ENCODE data around the gene SDK2. TPM values are rescaled to one million over a fixed set of nuclear protein-coding genes. Genes with fewer than 3 reads are reported as not detected.

Gene SDK2
- total and polyA plus RNA-seq, 2 of the 4 experiments (the other 2 are of a cell fraction) = under 0.01 to 0.03 TPM

DNA sequence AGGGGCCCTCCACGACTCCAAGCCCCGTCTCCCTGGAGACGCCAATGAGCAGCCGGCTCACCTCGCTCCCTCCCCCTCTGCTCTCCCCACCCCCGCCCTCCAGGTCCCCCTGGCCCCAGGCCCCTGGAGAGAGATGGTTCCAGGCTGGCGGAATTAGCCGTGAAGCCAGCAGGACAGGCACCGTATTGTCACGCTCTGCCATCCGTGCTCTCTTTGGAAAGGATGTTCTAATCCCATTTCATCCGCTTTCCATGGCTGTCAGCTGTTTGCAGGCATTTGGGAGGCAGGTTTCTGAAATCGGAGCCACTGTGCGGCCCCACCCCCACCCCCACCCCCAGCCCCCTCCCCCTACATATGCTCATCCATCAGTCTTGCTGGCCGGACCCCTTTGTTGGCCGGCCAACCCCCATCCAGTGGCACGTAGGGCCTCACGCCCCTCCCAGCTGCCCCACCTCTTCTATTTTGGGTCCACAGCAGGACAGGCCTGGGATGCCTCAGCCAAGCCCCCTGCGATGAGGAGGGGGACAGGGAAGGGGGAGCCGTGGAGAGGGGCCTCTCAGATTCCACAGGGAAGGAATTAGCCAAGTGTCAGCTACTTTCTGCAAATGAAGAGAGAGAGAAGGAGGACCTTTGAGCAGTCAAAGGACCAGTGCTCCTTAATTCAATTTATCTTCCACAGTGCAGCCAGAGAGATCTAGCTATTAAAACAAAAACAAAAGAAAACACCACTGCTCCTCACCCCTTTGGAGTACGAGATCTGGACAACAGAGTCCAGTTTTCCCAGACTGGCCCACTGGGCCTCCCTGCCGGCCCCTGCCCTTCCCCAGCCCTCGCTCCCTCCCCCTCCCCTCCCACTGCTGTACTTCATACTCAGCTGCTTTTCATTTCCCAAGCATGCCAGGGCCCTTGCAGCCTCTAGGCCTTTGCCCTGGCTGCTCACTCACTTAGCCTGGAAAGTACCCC is 30.7 kb downstream of the SDK2 start (continued):
- TF ChIP-seq POLR2A (IDR thresholded peaks at IDR 0.05; ENCODE audit: low read depth, low read length) (no peak), BHLHE40 (IDR thresholded peaks at IDR 0.05; ENCODE audit: low read depth, low read length) (no peak)

DNA sequence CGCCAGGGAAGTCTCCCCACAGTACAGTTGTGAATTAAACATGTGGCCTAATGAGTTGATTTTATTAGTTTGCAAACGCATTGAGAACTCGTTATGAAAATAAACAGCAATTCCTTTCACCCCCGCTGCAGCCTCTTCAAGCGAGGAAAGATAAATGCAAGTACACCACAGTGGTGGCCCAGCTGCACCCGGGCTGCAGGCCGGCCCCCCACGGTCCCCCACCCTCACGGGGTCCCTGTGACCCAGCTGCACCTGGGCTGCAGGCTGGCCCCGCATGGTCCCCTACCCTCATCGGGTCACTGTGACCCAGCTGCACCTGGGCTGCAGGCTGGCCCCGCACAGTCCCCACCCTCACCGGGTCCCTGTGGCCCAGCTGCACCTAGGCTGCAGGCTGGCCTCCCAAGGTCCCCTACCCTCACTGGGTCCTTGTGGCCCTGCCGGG is 32.2 kb downstream of the SDK2 start:
- CTCF ChIA-PET = no interaction called here
- in situ Hi-C loops (cut with MboI; ENCODE audit: low sequenced_read_pairs) = loop anchor here (25.0 kb wide), 2 partner anchors 100 to 375 kb away; no protein-coding TSS in a partner anchor
- dilution Hi-C loops (cut with HindIII; ENCODE audit: low sequenced_read_pairs, unreplicated experiment) = no loop called here

More for the DNA sequence above, 32.2 kb downstream of the SDK2 start:
- H4K5ac ChIP-seq (ENCODE audit: low read depth, low read length) = no peak overlapping the region
- H4K91ac ChIP-seq (ENCODE audit: insufficient read depth, low read depth, low read length) = no peak overlapping the region
- no peak overlapping the region for H3K4ac ChIP-seq (ENCODE audit: low read depth, low read length)
- H3K79me1 ChIP-seq (ENCODE audit: low read depth in 1 of 2, low read length in 2 of 2) = no peaks in the 10 kb centered on the region
- no peaks in the 10 kb centered on the region for H3K4me1 ChIP-seq (ENCODE audit: control insufficient read depth, insufficient read depth, low read length)
- intact Hi-C loops (cut with micrococcal nuclease) = no loop called here
- H2BK15ac ChIP-seq (ENCODE audit: low read depth, low read length) = no peak overlapping the region
- WGBS, 2 experiments (ENCODE audit: extremely low coverage in 2 of 2, insufficient read length in 1 of 2) = 37% methylated on average over 4 of the region's 14 CpGs; no CpG with 5 or more reads in 1 of the 2 experiments
- H3K9ac ChIP-seq (ENCODE audit: low read depth, low read length) = no peak overlapping the region
- H3K4me2 ChIP-seq (ENCODE audit: low read depth, low read length) = no peak overlapping the region
- no peaks in the 10 kb centered on the region; the same call in 1 of the 2 replicates for H4K20me1 ChIP-seq (ENCODE audit: insufficient read depth, low read length)
- H3K23ac ChIP-seq (ENCODE audit: low read depth, low read length) = no peak overlapping the region
- DNase-seq (no peak), ATAC-seq (ENCODE audit: low read depth) (no peak)
- TF ChIP-seq BHLHE40 (IDR thresholded peaks at IDR 0.05; ENCODE audit: low read depth, low read length) = no peak
- no peak for TF ChIP-seq CHD1 (IDR thresholded peaks at IDR 0.05; ENCODE audit: low read depth, low read length)
- no peak for TF ChIP-seq RFX5 (IDR thresholded peaks at IDR 0.05; ENCODE audit: low read depth, low read length)
- TF ChIP-seq FOS (IDR thresholded peaks at IDR 0.05; ENCODE audit: low read depth, low read length) = no peak
- TF ChIP-seq CTCF (conservative IDR thresholded peaks at IDR 0.05; ENCODE audit: low read depth, low read length) = no peak
- H2AK9ac ChIP-seq (replicated peaks; ENCODE audit: low read depth, low read length, poor library complexity) = no peak overlapping the region
- no peak overlapping the region for H2BK5ac ChIP-seq (ENCODE audit: low read depth, low read length, poor library complexity, severe bottlenecking)
- H3K27ac ChIP-seq (ENCODE audit: insufficient read depth, low read length) = no peak overlapping the region
- no peak overlapping the region for H2AFZ ChIP-seq (replicated peaks; ENCODE audit: low read length, poor library complexity)
- H2BK120ac ChIP-seq (ENCODE audit: low read depth, low read length) = no peak overlapping the region
- no peak overlapping the region for H3K4me3 ChIP-seq (ENCODE audit: insufficient read depth, low read depth, low read length)
- peaks cover 2% of the 10 kb centered on the region for H3K9me3 ChIP-seq (ENCODE audit: control insufficient read depth, insufficient read depth, low read length)
- H3K9me1 ChIP-seq (ENCODE audit: insufficient read depth, low read length) = no peaks in the 10 kb centered on the region
- H4K8ac ChIP-seq (ENCODE audit: low read depth in 2 of 2, low read length in 2 of 2) = no peak overlapping the region
- H3K36me3 ChIP-seq (ENCODE audit: control insufficient read depth, insufficient read depth, low read length) = no peaks in the 10 kb centered on the region
- no peak overlapping the region for H3K56ac ChIP-seq (ENCODE audit: extremely low read depth, insufficient read depth, low read length)
- H2BK20ac ChIP-seq (ENCODE audit: low read depth, low read length) = no peak overlapping the region
- no peak overlapping the region for H3K18ac ChIP-seq (ENCODE audit: low read depth, low read length)
- H3K27me3 ChIP-seq (ENCODE audit: control insufficient read depth, insufficient read depth, low read length) = no peaks in the 10 kb centered on the region
- no peak overlapping the region for H3K14ac ChIP-seq (replicated peaks; ENCODE audit: low read depth, low read length)
- POLR2A ChIA-PET (ENCODE audit: unreplicated experiment) = no interaction called here
- BruUV-seq (replicated peaks) = no TSS peak
- no peak overlapping the region for H2AK5ac ChIP-seq (ENCODE audit: low read depth, low read length)
